ENCODE results near the gene KIAA1671. TPM values are rescaled to one million over a fixed set of nuclear protein-coding genes. Genes with fewer than 3 reads are reported as not detected.

KIAA1671 gene
- total and polyA plus RNA-seq, 2 of the 13 experiments (the other 11 are each of a cell fraction or from before 2014, with no cell fraction given): 13.5 to 13.6 TPM

DNA sequence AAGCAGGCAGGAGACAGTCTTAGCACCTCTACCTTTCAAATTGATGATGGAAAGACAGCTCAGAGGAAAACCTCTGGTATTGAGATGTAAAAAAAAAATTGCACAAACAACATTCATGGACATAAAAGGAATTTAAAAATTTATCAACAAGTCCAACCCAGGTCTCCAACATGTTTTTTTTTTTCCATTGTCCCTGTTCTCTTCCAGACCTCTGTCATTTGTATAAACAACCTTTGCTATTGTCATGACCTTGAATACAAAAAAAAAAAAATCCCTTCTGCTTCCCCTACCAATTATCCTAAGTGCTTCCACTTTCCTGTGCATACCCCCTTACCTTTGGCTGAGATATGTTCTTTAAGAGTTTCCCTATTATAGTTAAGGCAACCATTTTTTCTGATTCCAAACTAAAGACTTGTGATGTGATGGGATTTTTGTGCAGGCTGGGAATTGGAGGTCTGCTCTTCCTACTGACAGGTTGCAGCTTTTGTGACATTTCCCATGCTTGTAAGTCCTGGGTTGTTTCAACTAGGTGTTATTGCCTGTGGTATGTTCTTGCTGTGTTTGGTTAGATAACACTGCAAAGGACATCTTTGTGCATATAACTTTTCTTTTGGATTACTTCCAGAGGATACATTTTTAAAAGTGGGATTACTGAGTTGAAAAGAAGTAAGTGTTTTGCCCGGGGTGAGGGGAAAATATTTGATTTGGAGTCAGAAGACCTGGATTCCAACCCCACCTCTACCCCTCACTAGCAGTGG is 67.1 kb downstream of the KIAA1671 start:
- Histone ChIP-seq H3K9me3 (ENCODE audit: low read length) (no peaks in the 10 kb centered on the region), H3K36me3 (replicated peaks in 1 of 2; ENCODE audit: control insufficient read depth in 1 of 2, insufficient read depth in 2 of 2, low read length in 2 of 2) (no peaks in the 10 kb centered on the region; a peak in 2 of 5 replicates), H3K27ac (ENCODE audit: extremely low read length, insufficient read depth, low read length) (no peak overlapping the region), H2AFZ (ENCODE audit: low read length) (no peak overlapping the region), H3K4me2 (ENCODE audit: low read depth, low read length) (no peak overlapping the region), H3K79me2 (ENCODE audit: insufficient read depth, low read length) (no peaks in the 10 kb centered on the region), H3K9ac (ENCODE audit: insufficient read depth, low read depth, low read length) (no peak overlapping the region), H3K4me1 (ENCODE audit: insufficient read depth, low read length) (peaks cover 21% of the 10 kb centered on the region), H3K27me3 (ENCODE audit: control insufficient read depth in 1 of 2, insufficient read depth in 2 of 2, low read length in 2 of 2) (no peaks in the 10 kb centered on the region), H4K20me1 (ENCODE audit: insufficient read depth, low read length) (no peaks in the 10 kb centered on the region), H3K4me3 (replicated peaks in 1 of 3; ENCODE audit: insufficient read depth in 1 of 3, low read depth in 2 of 3, low read length in 3 of 3) (no peak overlapping the region)
- BruUV-seq (replicated peaks): no TSS peak
- ATAC-seq (no peak), DNase-seq (ENCODE audit: low spot score) (no peak), FAIRE-seq (no peak)
- in situ Hi-C loops (cut with HindIII; ENCODE audit: extremely low pct_ligation_motif_present, low pct_unique_long_range_greater_than_20kb): no loop called here
- intact Hi-C loops (cut with micrococcal nuclease; ENCODE audit: unreplicated experiment): no loop called here
- CTCF ChIA-PET (ENCODE audit: low intra/inter-chr PET ratio, low total read pairs): no interaction called here
- POLR2A ChIA-PET: no interaction called here
- 56% methylated on average over 1 of the region's 1 CpG for WGBS (ENCODE audit: low lambda C conversion rate)
- TF ChIP-seq ZNF562 (CRISPR knock-in tag; IDR thresholded peaks at IDR 0.05; ENCODE audit: borderline replicate concordance) (no peak), ZSCAN22 (CRISPR knock-in tag; IDR thresholded peaks at IDR 0.05) (no peak), REL (CRISPR knock-in tag; conservative IDR thresholded peaks at IDR 0.05) (no peak), ZNF138 (CRISPR knock-in tag; IDR thresholded peaks at IDR 0.05; ENCODE audit: low read depth) (no peak), NR2C2 (CRISPR knock-in tag; IDR thresholded peaks at IDR 0.05; ENCODE audit: borderline replicate concordance) (no peak), MXD4 (CRISPR knock-in tag; IDR thresholded peaks at IDR 0.05) (no peak), ZNF274 (CRISPR knock-in tag; IDR thresholded peaks at IDR 0.05) (no peak), SOX5 (CRISPR knock-in tag; IDR thresholded peaks at IDR 0.05; ENCODE audit: borderline replicate concordance) (0 out of 2 replicates have a peak, but pooled peaks have one; percentile 14), IKZF1 (IDR thresholded peaks at IDR 0.05) (no peak), ZSCAN9 (CRISPR knock-in tag; IDR thresholded peaks at IDR 0.05; ENCODE audit: borderline replicate concordance) (no peak)
- TF ChIP-seq, protein P1, sequence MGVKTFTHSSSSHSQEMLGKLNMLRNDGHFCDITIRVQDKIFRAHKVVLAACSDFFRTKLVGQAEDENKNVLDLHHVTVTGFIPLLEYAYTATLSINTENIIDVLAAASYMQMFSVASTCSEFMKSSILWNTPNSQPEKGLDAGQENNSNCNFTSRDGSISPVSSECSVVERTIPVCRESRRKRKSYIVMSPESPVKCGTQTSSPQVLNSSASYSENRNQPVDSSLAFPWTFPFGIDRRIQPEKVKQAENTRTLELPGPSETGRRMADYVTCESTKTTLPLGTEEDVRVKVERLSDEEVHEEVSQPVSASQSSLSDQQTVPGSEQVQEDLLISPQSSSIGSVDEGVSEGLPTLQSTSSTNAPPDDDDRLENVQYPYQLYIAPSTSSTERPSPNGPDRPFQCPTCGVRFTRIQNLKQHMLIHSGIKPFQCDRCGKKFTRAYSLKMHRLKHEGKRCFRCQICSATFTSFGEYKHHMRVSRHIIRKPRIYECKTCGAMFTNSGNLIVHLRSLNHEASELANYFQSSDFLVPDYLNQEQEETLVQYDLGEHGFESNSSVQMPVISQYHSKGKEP (CRISPR knock-in tag; IDR thresholded peaks at IDR 0.05): no peak
- TF ChIP-seq, protein P2, sequence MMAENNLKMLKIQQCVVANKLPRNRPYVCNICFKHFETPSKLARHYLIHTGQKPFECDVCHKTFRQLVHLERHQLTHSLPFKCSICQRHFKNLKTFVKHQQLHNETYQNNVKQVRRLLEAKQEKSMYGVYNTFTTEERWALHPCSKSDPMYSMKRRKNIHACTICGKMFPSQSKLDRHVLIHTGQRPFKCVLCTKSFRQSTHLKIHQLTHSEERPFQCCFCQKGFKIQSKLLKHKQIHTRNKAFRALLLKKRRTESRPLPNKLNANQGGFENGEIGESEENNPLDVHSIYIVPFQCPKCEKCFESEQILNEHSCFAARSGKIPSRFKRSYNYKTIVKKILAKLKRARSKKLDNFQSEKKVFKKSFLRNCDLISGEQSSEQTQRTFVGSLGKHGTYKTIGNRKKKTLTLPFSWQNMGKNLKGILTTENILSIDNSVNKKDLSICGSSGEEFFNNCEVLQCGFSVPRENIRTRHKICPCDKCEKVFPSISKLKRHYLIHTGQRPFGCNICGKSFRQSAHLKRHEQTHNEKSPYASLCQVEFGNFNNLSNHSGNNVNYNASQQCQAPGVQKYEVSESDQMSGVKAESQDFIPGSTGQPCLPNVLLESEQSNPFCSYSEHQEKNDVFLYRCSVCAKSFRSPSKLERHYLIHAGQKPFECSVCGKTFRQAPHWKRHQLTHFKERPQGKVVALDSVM (CRISPR knock-in tag; IDR thresholded peaks at IDR 0.05): no peak
- TF ChIP-seq, protein P3, sequence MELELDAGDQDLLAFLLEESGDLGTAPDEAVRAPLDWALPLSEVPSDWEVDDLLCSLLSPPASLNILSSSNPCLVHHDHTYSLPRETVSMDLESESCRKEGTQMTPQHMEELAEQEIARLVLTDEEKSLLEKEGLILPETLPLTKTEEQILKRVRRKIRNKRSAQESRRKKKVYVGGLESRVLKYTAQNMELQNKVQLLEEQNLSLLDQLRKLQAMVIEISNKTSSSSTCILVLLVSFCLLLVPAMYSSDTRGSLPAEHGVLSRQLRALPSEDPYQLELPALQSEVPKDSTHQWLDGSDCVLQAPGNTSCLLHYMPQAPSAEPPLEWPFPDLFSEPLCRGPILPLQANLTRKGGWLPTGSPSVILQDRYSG (CRISPR knock-in tag; IDR thresholded peaks at IDR 0.05): no peak
- TF ChIP-seq, protein P4, sequence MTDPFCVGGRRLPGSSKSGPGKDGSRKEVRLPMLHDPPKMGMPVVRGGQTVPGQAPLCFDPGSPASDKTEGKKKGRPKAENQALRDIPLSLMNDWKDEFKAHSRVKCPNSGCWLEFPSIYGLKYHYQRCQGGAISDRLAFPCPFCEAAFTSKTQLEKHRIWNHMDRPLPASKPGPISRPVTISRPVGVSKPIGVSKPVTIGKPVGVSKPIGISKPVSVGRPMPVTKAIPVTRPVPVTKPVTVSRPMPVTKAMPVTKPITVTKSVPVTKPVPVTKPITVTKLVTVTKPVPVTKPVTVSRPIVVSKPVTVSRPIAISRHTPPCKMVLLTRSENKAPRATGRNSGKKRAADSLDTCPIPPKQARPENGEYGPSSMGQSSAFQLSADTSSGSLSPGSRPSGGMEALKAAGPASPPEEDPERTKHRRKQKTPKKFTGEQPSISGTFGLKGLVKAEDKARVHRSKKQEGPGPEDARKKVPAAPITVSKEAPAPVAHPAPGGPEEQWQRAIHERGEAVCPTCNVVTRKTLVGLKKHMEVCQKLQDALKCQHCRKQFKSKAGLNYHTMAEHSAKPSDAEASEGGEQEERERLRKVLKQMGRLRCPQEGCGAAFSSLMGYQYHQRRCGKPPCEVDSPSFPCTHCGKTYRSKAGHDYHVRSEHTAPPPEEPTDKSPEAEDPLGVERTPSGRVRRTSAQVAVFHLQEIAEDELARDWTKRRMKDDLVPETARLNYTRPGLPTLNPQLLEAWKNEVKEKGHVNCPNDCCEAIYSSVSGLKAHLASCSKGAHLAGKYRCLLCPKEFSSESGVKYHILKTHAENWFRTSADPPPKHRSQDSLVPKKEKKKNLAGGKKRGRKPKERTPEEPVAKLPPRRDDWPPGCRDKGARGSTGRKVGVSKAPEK (CRISPR knock-in tag; IDR thresholded peaks at IDR 0.05; ENCODE audit: borderline replicate concordance): no peak
- TF ChIP-seq, protein P5, sequence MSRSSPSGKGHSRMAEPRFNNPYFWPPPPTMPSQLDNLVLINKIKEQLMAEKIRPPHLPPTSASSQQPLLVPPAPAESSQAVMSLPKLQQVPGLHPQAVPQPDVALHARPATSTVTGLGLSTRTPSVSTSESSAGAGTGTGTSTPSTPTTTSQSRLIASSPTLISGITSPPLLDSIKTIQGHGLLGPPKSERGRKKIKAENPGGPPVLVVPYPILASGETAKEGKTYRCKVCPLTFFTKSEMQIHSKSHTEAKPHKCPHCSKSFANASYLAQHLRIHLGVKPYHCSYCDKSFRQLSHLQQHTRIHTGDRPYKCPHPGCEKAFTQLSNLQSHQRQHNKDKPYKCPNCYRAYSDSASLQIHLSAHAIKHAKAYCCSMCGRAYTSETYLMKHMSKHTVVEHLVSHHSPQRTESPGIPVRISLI (CRISPR knock-in tag; IDR thresholded peaks at IDR 0.05; ENCODE audit: borderline replicate concordance): peak; percentile 24; the same call in 1 of the 2 replicates
